G401.6 (cell line): Measurements from ENCODE around the gene SGPP2.
A peak's percentile ranks its signal among the peaks of the same experiment; 100 is the strongest.
"Not testable (repeated sequence)": the region's sequence is repeated elsewhere in the genome, so short reads cannot be mapped to it uniquely, and the experiment has no call there.

Source experiments
- FAIRE-seq: peaks from 2 replicates; lab custom pipeline; 2012; peaks lifted over from hg19 to GRCh38; lab: Jason Lieb, UNC

SGPP2 gene

GRCh38 chr2:222577341-222577740, 153.0 kb downstream of the SGPP2 start:
- no peak for FAIRE-seq

GRCh38 chr2:222582928-222583327, 158.6 kb downstream of the SGPP2 start:
- FAIRE-seq, result no peak

GRCh38 chr2:222584589-222584988, 160.2 kb downstream of the SGPP2 start:
- not testable (repeated sequence) for FAIRE-seq

GRCh38 chr2:222591661-222592060, 167.3 kb downstream of the SGPP2 start:
- no peak for FAIRE-seq

GRCh38 chr2:222592176-222592575, 167.8 kb downstream of the SGPP2 start:
- no peak for FAIRE-seq

GRCh38 chr2:222594679-222595078, 170.3 kb downstream of the SGPP2 start:
- FAIRE-seq, result no peak

GRCh38 chr2:222595581-222595980, 171.2 kb downstream of the SGPP2 start:
- no peak for FAIRE-seq

GRCh38 chr2:222598611-222599010, 174.3 kb downstream of the SGPP2 start:
- no peak for FAIRE-seq

- FAIRE-seq, result peak; percentile 92
These were observed 179.2 kb downstream of the SGPP2 start for GRCh38 chr2:222603501-222603900.

GRCh38 chr2:222604749-222605515, 180.6 kb downstream of the SGPP2 start:
- FAIRE-seq, result no peak

- no peak for FAIRE-seq
These were observed 182.0 kb downstream of the SGPP2 start for GRCh38 chr2:222606306-222606705.

GRCh38 chr2:222608081-222608480, 183.7 kb downstream of the SGPP2 start:
- no peak for FAIRE-seq

GRCh38 chr2:222609381-222609780, 185.0 kb downstream of the SGPP2 start:
- FAIRE-seq, result no peak
